NB4 (cell line): Measurements from ENCODE around the gene CACNA1B.

ENCODE experiments used
- DNase-seq: peaks from one replicate; pipeline ENCODE4 v3.0.0; 2010; ENCODE audit warnings: low read depth
- H3K4me3 ChIP-seq: one replicate; pipeline ENCODE4 v1.5.1; 2011; ENCODE audit warnings: mild to moderate bottlenecking, low read depth, low read length, moderate library complexity
- MYC ChIP-seq: IDR thresholded peaks from 2 replicates; pipeline ENCODE4 v1.6.1; 2011; ENCODE audit warnings: low read depth, low read length
- POLR2A ChIP-seq: IDR thresholded peaks from 2 replicates; pipeline ENCODE4 v1.6.1; 2011; ENCODE audit warnings: mild to moderate bottlenecking; ENCODE audit not compliant: insufficient read length; ENCODE audit errors: extremely low read depth
- TF ChIP-seq, protein P1 (sequence below): IDR thresholded peaks from one replicate; pipeline ENCODE4 v1.5.1; 2012; ENCODE audit warnings: low read depth, low read length
- TF ChIP-seq, protein P2 (sequence below): IDR thresholded peaks from 2 replicates; pipeline ENCODE4 v1.6.1; 2011; ENCODE audit warnings: low read depth, low read length

Gene CACNA1B

DNA sequence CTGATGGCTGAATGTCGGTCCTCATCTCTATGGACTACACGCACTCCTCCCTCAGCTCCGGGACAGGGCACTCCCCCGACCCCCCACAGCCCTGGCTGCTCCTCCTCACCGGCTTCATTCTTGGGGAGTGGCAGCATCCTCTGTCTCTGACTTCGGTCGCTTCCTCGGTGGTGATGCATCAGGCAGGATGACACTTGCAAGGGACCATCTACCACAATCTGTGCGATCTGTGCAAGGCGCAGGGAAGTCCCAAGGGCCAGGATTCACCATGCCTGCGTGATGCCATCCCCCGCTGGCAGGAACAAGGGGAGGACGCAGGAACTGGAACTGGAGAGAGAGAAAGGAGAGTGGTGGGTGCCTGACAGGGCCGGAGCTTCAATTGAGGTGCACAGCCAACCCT is 2.2 kb upstream of the CACNA1B start:
- no peak for DNase-seq
- TF ChIP-seq MYC, result no peak
- TF ChIP-seq, protein P1, sequence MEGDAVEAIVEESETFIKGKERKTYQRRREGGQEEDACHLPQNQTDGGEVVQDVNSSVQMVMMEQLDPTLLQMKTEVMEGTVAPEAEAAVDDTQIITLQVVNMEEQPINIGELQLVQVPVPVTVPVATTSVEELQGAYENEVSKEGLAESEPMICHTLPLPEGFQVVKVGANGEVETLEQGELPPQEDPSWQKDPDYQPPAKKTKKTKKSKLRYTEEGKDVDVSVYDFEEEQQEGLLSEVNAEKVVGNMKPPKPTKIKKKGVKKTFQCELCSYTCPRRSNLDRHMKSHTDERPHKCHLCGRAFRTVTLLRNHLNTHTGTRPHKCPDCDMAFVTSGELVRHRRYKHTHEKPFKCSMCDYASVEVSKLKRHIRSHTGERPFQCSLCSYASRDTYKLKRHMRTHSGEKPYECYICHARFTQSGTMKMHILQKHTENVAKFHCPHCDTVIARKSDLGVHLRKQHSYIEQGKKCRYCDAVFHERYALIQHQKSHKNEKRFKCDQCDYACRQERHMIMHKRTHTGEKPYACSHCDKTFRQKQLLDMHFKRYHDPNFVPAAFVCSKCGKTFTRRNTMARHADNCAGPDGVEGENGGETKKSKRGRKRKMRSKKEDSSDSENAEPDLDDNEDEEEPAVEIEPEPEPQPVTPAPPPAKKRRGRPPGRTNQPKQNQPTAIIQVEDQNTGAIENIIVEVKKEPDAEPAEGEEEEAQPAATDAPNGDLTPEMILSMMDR, result no peak
- TF ChIP-seq POLR2A, result no peak
- TF ChIP-seq, protein P2, sequence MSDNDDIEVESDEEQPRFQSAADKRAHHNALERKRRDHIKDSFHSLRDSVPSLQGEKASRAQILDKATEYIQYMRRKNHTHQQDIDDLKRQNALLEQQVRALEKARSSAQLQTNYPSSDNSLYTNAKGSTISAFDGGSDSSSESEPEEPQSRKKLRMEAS, result no peak

DNA sequence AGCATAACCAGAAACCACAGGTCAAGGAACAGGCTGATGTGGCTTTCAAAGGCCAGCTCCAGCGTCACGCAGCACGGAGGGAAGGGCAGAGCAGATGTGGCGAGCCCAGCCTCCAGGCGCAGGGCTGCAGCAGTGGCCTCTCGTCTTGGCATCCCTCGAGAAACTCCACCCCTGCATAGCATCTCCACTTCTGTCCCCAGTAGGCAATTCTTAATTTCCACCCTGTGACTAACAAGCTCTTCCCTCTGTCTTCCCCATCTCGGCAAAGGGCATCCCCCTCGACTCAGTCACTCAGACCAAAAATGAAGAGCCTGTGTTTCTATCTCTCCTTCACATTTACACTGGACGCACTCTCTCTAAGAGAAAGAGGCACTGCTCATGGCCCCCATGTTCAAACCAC is 1.7 kb upstream of the CACNA1B start:
- H3K4me3 ChIP-seq, result no peak overlapping the region
- TF ChIP-seq POLR2A, result no peak
- TF ChIP-seq, protein P1, result no peak
- no peak for TF ChIP-seq MYC
- TF ChIP-seq, protein P2, result no peak
- DNase-seq, result no peak

More for the DNA sequence above, 2.2 kb upstream of the CACNA1B start:
- H3K4me3 ChIP-seq, result no peak overlapping the region

DNA sequence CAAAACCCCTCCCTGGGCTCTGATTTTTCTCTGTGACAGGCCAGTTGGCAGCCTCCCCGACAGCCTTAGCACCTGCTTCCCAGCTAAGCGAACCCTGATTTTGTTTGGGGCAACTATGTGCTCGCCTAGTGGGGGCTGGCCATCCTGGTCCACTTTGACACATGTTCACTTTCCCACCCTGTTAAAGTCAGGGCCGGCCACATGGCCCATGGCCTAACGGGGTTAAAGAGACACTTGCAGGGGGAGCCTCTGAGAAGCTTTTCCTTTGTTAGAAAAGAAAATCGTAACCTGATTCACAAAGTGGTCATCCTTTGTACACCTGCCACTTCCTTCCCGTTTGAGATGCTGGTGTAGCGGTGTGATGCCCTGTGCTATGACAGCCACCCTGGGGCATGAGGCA is 1.3 kb upstream of the CACNA1B start:
- no peak for DNase-seq
- no peak for TF ChIP-seq MYC
- no peak for TF ChIP-seq POLR2A
- TF ChIP-seq, protein P2, result no peak
- TF ChIP-seq, protein P1, result no peak

DNA sequence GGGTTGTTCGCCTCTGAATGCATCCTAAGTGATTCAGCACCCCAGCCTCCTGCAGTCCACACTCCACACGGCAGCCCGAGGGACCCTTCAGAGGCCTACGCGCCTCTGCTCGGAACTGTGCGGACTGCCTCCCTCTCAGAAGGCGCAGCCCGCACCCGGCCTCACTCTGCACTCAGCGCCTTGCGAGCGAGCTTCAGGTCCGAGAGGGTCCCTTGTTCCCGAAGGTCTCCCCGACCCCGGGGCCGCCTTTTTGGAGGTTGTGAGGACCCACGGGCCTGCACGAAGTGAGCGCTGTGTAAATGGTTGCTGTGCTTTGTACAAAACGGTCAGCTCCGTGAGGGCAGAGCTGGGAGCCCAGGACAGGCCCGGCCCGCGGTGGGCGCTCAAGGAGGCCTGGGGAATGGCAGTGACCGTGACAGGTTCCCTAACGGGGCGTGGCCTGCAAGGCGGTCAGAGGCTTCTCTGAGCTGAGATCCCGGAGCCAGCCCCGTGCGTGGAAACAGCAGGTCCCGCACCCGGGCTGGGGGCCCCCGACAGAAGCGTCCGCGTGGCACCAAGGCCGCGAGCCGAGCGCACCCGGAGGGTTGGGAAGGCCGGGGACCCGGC is 698 bp upstream of the CACNA1B start:
- TF ChIP-seq, protein P2, result no peak
- TF ChIP-seq, protein P1, result no peak
- TF ChIP-seq MYC, result no peak
- TF ChIP-seq POLR2A, result no peak
- no peak overlapping the region for H3K4me3 ChIP-seq
- no peak for DNase-seq

More for the DNA sequence above, 1.3 kb upstream of the CACNA1B start:
- no peak overlapping the region for H3K4me3 ChIP-seq

DNA sequence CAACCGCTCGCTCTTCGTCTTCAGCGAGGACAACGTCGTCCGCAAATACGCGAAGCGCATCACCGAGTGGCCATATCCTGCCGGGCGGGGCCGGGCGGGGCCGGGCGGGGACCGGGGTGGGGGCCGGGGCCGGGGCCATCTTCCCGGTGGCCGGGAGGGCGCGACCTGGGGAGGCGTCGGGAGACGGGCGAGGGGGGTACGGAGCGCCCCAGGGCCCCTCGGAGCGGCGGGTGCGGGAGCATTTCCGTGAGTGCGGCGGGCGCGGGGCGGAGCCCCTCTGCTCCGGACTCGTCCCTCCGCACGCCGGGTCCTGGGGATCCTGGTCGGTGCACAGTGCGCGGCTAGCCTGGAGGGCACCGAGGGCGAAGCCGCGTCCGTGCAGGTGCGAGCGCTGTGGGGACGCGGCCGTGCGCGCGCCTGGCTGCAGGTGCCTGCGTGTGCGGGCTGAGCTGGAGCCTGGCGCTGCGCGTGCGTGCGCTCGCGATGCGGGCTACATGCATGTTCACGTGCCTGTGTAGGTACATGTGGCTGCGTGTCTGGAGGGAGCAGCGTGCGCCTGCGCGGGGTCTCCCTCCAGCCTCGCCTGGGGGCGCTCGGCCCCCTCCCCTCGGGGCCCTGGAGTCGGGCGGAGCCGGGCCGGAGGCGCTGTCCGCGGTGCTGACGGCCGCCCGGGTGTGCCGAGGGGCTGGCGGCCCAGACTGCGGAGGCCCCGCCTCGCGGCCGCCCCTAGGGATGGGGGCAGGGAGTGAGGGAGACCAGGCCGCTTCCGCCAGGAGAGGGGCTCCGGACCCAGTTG is 762 bp downstream of the CACNA1B start:
- no peak overlapping the region for H3K4me3 ChIP-seq
- no peak for TF ChIP-seq MYC
- no peak for TF ChIP-seq POLR2A
- TF ChIP-seq, protein P1, result no peak
- TF ChIP-seq, protein P2, result no peak
- DNase-seq, result no peak
